Measurements from ENCODE around the gene S100Z.
"Not testable (repeated sequence)": the region's sequence is repeated elsewhere in the genome, so short reads cannot be mapped to it uniquely, and the experiment has no call there.

S100Z gene

DNA sequence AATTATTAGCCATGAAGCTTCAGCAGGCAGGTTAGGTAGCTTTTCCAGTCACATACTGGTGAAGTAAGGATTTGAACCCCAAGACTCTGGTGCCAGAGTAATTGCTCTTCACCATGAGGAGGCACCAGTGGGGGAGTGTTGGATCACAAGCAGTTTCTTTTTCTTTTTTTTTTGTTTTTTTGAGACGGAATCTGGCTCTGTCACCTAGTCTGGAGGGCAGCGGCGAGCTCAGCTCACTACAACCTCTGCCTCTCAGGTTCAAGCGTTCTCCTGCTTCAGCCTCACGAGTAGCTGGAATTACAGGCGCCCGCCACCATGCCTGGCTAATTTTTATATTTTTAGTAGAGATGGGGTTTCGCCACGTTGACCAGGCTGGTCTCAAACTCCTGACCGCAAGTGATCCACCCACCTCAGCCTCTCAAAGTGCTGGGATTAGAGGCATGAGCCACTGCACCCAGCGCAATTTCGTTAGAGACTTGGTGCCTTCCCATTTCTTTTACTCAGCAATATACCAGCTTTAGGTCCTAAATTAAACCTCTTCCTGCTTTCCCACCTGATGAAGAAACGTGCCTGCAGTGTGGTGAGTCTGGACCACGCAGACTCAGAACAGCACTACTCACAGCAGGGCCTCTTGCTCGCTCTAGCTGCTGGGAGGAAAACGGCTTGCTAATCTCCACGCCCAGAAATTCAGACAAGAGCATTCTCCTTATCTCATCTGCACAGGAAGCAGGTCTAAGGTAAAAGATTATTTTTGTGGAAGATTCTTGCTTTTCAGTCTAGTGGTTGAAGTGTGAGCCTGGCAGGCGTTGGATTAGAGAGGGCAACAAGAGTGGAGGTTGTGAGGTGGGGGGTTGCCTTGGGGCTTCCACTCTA is at the start of gene S100Z:
TSS of gene S100Z (plus strand) at position 596 of the 873 bp plus-strand sequence. CDS start 25,346 bp downstream, outside the sequence.
- no peak for FAIRE-seq

DNA sequence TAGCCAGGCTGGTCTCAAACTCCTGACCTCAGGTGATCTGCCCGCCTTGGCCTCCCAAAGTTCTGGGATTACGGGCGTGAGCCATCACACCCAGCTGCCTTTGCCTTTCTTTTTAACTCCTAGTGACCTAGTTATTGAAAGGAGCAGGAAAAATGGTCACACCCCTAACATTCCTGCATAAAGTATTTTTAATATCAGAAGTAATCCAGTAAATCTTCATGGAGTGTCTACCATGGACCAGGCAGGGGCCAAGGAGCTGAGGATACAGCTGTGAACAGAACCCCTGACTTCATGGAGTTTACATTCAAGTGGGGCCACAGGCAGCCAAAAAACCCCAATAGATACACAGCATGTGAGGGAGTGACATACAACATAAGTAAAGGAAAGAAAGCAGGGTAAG is 49.2 kb upstream of the S100Z start:
- FAIRE-seq = no peak

DNA sequence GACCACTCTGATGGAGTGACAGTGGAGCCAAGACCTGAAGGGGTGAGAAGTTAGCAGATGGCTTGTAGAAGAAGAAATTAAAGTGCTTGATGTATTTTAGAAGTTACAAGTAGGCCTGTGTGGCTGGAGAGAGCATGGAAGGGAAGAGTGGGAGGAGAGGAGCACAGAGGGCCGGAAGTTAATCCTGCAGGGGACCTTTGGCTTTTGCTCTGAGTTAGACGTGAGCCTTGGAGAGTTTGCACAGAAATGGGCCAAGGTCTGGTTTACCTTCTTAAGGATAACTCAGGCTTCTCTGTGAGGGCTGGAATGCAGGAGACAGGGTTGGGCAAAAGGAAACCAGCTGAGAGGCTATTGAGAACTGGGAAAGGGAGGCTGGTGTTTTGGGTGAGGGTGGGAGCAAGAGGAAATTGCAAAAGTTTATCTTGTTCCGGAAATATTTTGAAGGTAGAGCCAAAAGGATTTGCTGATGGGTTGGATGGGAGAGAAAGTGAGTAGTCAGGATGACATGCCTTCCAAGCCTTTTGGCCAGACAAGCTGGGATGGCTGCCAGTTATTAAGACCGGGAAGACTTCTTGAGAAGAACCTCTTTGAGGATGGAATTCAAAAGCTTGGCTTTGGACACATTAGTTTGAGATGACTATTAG is 48.5 kb upstream of the S100Z start:
- no peak for FAIRE-seq

DNA sequence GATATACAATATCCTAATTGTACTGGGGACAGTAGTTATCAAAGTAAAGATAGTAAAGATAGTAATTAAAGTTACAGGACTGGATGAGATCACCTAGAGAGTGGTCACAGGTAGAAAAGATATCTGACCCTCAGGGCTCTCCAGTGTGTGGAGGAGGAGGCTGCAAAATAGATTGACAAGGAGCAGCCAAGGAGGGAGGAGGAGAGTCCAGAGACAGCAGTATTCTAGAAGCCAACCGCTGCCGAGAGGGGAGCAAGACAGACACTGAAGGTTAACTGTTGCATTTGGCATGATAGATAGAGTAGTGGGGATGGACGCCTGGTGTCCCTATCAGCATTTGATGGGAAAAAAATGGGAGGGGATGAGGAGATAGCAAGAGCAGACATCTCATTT is 48.0 kb upstream of the S100Z start:
- no peak for FAIRE-seq

DNA sequence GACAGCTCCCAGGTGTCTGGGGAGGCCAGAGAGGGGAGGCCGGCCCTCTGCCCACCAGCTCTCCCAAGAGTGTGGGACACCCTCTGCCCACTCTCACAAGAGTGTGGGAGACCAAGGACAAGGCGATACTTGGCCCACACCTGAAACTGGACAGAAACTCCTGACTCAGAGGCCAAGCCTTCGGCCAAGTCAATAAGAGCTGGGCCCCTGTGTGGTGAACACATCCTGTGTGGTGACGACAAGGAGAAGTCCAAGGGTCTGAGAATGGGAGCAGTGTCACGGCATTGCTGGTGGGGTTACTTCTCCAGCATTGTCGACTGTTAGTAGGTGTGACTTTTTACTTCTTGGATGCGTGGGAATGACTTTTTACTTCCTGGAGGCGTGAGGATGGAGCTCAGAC is 45.5 kb upstream of the S100Z start:
- no peak for FAIRE-seq

DNA sequence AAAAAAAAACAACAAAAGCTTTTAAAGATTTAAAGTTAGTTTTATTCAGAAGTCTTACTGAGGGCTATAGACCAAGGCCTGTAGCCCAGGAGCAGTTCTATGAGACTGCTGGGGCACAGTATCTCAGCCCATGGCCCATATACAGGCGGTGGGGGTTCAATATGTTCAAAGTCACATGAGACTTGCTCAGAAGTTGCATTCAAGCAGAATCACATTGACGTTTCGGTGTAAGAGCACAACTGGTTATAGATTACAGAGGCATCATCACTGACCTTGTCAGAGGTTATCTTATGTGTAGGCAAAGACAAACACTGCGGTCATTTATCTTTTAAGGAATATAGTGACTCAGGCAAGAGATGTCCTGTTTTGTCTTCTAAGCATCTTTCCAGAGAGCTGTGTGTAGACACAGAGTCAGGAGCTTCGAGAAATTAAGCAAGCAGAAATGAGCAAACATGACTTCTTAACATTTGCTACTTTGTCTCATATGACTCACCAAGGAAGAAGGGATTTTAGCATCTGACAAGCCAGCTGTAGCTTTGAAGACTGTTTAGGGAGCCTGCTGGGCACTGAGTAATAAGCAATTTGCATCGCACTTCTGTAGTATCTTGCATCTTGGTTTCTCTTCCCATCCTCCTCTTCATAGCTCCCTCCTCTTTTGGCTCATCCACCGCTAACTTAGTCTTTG is 43.9 kb upstream of the S100Z start:
- FAIRE-seq = no peak

DNA sequence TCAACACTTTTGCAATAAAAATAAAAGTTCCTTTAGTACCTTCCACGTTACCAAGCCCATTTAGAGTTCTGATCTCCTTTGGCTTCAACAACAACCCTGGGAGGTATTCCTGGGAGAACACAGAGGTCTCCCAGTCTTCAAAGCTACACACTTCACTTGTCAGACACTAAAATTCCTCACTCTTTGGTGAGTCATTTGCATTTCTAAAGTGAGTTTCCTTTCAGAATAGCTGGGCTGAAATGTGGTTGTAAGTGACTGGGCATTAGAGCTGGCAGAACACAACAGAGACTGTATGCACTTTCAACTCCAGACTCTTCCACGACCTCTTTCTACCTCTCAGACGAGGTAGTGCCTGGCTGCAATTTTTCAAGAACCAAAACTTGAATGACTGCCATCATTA is 42.5 kb upstream of the S100Z start:
- FAIRE-seq = no peak

DNA sequence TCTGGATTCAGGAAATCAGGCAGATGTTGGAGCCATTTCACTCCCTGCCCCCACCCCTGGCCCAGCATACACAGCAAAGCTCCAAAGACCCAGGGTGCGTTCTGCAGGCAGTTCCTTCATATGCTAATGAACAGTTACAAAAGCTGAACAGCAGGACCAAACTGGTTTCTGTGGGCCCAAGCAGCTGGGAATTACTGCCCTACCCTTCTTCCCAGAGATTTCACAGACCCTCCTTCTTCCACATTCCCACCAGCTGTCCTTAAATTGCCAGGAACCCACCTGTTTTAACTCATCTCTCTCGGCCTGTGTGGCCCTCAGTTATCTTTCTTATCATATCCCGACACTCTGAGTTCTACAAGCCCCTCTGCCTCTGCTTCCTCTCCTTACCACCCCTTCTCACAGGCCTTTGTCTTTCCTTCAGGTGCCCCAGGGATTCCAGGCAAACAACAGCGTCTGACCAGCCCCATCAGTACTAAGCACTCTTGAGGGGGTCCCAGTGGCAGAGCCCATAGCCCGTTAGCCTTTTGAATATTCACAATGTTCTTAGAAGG is 41.6 kb upstream of the S100Z start:
- FAIRE-seq = no peak

DNA sequence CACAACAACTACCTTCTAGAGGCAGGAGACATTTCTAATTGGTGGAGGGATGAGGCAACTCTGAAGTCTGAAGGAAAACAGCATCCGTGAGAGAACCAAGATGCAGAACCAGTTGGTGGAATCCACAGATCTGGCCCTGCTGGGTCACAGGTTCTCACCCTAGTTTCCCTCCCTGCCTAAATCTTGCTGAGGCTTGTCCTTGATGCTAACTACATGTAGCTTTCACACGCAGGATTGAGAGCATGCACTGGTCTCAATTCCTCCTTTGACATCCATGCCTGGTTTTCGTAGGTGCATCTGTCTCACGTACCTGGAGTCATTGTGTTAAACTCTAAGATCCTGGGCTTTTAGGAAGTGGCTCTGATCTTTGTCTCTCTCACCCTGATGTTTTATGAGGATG is 40.7 kb upstream of the S100Z start:
- no peak for FAIRE-seq

DNA sequence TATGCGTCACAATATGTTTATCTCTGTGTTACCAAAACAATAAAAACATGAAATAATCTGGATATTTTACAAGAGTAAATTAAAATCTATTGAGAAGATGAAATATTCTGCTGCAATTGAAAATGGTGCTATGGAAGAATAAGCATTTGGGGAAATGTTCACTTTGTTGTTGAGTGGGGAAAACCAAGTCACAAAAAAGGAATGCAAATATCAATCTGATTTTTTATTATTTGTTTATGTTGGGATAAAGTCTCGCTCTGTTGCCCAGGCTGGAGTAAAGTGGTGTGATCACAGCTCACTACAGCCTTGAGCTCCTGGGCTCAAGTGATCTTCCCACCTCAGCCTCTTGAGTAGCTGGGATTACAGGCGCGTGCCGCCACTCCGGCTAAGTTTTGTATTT is 39.6 kb upstream of the S100Z start:
- FAIRE-seq = no peak

DNA sequence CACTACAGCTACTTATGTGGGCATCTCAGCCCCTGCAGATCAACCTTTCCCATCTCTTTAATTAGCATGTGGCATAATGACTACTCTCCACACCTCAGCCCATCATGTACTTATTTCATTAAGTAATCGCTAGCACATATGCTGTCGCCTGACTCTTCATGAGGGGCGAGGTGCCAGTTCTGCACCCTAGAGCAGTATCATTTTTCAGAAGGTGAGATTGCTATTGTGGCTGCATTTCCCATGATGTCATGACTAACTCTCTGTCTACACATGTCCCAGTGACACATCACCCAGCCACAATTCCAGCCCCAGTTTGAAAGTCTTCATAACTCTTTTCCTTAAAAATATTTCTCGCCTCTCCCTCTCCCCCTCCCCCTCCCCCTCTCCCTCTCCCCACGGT is 38.6 kb upstream of the S100Z start:
- FAIRE-seq = no peak

DNA sequence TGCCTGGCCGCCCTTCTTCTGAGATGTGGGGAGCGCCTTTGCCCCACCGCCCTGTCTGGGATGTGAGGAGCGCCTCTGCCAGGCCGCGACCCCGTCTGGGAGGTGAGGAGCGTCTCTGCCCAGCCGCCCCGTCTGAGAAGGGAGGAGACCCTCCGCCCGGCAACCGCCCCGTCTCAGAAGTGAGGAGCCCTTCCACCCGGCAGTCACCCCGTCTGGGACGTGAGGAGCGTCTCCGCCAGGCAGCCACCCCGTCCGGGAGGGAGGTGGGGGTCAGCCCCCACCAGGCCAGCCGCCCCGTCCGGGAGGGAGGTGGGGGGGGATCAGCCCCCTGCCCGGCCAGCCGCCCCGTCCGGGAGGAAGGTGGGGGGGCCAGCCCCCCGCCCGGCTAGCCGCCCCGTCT is 37.6 kb upstream of the S100Z start:
- not testable (repeated sequence) for FAIRE-seq

DNA sequence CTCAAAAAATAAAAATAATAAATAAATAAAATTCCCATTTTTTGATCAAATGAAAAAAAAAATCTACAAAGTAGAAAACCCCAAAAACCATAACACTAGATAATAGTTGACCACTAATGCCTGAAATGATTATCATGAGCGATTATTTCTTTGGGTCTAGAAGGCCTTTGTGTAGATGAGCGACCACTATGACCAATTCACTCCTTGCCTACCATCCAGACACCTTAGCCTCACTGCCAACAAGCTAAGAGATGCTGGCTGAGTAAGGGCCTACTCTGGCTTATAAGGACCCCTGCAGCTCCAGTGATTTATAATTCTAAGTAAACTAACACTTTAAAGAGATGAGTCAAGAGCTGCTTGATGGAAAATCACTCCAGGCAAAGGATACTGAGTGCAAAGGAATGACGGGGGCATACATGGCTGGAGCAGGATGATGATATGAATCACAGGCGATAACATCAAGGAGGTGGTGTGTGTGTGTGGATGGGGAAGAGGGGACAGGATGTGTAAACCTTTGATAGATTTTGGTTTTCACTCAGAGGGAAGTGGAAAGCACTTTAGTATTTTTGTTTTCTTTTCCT is 35.7 kb upstream of the S100Z start:
- no peak for FAIRE-seq

DNA sequence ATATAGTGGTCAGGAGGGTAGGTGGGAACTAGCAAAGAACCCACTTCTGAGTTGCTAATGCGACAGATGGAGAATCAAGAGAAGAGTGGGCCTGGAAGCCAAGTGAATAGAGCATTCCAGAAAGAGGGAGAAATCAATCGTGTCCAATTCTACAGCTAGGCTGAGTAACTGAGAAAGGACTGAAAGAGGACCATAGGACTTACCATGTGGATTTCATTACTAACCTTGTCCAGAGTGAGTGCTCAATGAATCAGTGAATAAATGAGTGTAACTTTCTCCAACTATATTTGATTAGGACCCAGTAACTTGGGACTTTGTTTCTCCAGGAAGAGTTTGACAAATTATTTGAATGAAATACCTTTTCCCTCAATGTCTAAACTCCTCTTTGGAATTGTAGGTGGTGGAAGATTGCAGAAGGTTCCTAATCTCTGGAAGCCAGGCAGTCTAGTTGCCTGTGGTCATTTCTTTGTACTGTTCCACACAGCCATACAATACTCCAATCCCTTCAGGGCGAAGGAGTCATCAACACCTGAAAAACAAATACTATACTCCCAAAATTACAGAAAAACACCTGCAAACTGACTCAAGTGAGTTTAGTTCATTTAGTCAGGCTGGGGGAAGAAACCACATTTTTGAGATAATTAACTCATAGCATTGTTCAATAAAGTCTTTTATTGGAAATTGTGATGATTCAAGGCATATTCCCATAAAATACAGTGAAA is 33.5 kb upstream of the S100Z start:
- no peak for FAIRE-seq

DNA sequence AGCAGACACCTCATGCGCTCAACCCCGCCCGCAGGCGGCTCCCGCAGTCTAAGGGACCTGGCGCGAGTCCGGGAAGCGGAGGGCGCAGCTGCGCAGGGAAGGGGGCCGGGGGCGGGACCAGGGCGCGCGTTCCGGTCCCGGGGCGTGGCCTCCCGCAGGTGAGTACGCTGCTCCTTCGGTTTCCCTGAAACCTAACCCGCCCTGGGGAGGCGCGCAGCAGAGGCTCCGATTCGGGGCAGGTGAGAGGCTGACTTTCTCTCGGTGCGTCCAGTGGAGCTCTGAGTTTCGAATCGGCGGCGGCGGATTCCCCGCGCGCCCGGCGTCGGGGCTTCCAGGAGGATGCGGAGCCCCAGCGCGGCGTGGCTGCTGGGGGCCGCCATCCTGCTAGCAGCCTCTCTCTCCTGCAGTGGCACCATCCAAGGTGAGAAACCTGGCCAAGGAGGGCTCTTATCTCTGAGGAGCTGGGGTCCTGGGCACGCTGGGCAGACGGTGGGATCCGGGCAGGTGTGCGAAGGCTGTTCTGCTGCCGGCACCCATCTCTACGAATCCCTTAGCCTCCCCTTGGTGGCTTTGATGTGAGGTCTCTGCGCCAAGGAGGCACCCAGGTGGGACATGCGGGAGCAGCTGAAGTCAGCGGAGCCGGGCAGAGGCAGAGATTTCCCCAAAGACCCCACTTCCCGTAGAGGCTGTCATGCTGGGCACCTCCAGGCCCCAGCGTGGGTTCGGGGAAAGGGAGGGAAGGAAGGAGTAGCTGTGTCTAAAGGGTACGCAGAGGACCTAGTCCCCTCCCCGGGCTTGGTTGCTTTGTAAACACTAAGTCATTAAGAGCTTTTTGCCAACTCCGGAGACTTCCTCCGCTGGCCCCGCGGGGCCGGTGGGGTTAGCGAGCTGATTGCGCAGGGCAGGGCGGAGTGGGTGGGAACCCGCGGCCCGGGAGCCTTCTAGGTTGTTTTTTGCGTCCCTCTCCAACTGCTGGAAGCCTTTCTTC is 30.7 kb upstream of the S100Z start, which contains the start of gene F2RL1:
TSS of gene F2RL1 (plus strand) at position 187 of the 988 bp plus-strand sequence. CDS start at position 340, 153 bp downstream.
- FAIRE-seq = no peak

DNA sequence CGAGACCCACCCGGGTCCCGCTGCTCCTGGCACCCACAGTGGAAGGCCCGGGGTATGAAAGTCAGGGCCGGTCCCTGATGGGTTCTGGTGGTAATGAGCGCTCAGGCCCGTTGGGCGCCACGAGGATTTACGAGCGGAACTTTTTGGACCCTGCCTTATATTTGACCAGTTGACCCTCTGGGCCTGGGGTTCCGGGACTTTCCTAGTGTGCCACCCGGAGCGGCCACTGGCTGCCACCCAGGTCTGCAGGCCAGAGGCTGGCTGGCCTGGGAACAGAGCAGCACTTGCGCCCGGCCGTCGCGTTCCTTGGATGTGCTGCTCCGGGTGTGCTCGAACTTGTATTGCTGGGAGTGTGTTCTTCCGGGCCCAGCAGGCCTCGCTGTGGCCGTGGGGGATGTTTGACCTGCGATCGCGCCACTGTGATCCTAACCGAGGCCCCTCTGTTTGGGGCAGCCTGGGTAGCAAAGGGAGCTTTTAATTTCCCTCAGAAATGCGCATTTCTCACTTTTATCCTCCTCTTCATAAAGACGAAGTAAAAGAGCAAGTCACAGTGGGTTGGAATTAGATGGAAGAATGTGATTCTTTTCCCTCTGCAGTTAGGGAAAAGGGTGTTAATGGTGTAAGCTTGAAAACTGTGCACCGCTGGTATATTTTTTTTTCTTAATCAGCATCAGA is 29.8 kb upstream of the S100Z start:
- FAIRE-seq = no peak

DNA sequence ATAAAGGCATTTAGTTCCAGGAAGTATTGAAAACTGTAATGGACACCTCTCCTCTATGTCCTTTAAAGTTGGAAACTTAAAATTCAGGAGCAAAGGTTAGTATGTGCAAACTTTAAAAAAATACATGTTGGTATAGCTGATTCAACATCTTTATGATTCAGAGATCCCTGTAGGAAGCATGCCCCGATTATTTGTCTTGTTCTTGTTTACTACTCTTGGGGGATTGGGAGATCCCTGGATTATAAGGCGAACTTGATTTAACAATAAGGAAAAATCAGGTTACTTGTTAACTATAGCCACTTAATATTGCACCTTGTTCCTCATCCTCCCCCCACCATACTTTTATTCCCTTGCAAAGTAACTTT is 29.3 kb upstream of the S100Z start:
- FAIRE-seq = no peak

DNA sequence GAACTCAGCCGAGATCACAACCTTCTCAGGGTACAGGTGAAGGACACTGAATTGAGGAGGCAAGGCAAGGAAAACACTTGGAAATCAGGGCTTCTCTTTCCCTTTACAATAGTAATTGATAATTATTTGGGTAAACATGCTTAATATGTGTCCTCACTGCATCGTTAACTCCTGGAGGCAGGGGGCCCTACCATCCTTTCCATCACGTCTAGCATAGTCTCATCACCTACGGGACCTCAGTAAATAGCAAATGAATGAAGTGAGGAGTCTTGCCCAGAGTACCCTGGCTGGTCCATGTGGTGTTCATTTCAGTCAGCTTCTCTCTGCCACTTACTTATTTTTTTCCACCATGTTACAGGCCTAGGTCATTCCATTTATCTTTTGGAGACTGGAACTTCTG is 28.7 kb upstream of the S100Z start:
- no peak for FAIRE-seq

DNA sequence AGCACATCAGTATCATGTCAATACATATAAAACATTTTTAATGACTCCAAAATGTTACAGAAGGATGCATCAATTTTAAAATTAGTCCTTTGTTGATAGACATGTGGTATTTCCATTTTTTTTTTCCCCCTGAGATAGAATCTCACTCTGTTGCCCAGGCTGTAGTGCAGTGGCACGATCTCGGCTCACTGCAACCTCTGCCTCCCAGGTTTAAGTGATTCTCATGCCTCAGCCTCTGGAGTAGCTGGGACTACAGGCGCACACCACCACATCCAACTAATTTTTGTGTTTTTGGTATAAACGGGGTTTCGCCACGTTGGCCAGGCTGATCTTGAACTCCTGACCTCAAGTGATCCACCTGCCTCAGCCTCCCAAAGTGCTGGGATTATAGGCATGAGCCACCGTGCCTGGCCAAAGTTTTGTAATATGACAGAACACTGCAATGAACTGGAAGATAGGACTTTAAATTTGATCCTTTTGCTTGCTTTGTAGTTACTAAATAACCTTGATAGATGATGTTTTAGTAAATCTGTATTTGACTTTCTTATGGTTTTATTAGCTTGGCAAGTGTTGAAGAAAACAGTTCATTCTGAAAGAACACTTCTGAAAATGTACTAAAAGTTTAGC is 27.6 kb upstream of the S100Z start:
- not testable (repeated sequence) for FAIRE-seq

DNA sequence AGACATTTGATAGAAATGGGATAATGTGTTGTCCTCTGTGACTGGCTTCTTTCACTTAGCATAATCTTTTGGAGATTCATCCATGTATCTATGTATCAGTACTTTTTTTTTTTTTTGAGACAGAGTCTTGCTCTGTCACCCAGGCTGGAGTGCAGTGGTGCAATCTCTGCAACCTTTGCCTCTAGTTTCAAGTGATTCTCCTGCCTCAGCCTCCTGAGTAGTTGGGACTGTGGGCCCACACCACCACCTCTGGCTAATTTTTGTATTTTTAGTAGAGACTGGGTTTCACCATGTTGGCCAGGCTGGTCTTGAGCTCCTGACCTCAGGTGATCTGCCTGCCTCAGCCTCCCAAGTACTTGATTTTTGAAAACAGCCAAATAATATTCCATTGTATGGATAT is 23.4 kb upstream of the S100Z start:
- not testable (repeated sequence) for FAIRE-seq
